HG03520 (cell line): ENCODE results near the gene ANKS1B.
"Not testable (repeated sequence)": the region's sequence is repeated elsewhere in the genome, so short reads cannot be mapped to it uniquely, and the experiment has no call there.

Experiments
- ATAC-seq: cut with Tn5 transposase; IDR thresholded peaks from one replicate; pipeline ENCODE4 v1.9.1; 2021; ENCODE audit warnings: mild to moderate bottlenecking, moderate library complexity; ENCODE audit not compliant: unreplicated experiment

Gene ANKS1B

GRCh38 chr12:99035803-99036202 is 948.9 kb downstream of the ANKS1B start:
- no peak for ATAC-seq

DNA sequence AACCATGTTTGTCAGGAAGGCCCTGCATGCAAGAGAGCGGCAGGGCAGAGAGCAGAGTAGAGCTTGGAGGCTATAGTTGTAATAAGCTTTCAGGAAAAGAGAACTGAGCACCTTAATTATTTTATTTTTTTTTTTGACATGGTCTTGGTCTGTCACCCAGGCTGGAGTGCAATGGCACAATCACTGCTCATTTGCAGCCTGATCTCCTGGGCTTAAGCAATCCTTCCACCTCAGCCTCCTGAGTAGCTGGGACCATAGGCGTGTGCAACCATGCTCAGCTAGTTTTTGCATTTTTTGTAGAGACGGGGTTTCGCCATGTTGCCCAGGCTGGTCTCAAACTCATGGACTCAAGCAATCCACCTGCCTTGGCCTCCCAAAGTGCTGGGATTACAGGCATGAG is 950.5 kb downstream of the ANKS1B start:
- not testable (repeated sequence) for ATAC-seq

DNA sequence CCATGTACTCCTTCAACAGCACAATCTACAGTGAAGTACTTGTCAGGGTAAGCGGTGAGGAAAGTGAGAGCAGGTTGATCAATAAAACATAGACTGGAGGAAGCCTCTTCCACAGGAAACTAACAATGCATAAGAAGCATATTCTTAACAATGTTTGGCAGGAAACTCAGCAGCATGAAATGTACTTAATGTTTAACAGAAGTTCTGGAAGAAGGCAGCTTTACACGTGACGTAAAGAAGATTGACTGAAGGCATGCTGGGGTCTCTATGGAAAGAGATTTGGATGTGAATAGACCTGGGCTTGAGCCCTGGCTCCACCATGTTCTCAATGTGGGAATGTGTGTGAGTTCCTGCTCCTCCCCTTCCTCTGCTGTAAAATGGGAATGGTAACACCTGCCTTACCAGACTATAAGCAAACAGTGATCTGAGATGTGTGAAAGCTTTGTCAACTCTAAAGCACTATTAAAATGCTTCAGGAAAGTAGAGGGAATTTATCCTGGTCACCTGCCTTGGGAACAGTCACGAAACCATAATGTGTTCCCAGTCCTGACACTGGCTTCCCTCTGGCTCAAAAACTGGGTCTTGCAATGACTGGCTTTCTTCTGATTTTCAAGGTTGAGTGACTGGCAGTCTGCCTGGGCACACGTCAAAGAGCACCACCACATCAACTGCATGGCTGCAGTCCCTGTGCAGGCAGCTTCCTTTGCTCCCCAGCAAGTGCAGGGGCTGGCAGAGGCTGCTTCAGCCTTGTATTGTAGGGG is 955.0 kb downstream of the ANKS1B start:
- no peak for ATAC-seq

- ATAC-seq: no peak
Observed at GRCh38 chr12:99027461-99027860, 957.3 kb downstream of the ANKS1B start.

GRCh38 chr12:99027055-99027393 is 957.7 kb downstream of the ANKS1B start:
- ATAC-seq: no peak

GRCh38 chr12:99026332-99027054 is 958.2 kb downstream of the ANKS1B start:
- peak; percentile 40 for ATAC-seq

- ATAC-seq: no peak
Observed at GRCh38 chr12:99024870-99025269, 959.9 kb downstream of the ANKS1B start.

- ATAC-seq: no peak
Observed at GRCh38 chr12:99024191-99024590, 960.5 kb downstream of the ANKS1B start.

GRCh38 chr12:99020871-99021270 is 963.9 kb downstream of the ANKS1B start:
- ATAC-seq: no peak

- no peak for ATAC-seq
Observed at GRCh38 chr12:99019798-99020197, 964.9 kb downstream of the ANKS1B start.

GRCh38 chr12:99017971-99018370 is 966.8 kb downstream of the ANKS1B start:
- ATAC-seq: no peak

DNA sequence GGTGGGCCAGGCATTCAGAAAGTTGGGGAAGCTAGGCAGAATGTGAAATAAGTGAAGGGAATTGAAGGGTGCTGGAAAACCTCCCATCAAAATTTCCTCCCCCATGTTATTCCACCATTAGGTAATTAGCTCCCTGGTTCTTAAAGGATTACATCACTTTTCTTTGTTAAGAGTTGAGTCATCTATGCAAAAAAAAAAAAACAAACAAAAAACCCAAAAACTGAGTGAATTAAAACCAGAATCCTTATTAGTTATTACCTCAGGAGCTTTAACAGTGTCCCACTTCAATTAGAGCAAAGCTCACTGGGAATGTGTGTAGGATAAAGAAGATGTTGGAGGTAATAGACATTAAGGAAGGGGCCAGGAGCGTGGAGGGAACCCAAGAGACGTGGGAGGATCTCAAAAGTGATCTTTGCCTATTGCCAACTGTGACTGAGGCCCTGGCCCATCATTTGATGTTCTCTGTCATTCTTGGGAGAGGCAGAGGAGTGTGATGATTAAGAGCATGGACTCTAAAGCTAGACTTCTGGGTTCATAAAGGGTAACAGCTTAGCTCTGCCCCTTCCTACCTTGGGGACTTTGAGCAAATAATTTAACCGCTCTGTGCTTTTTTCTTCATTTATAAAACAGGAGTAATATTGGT is 975.0 kb downstream of the ANKS1B start:
- ATAC-seq: no peak

DNA sequence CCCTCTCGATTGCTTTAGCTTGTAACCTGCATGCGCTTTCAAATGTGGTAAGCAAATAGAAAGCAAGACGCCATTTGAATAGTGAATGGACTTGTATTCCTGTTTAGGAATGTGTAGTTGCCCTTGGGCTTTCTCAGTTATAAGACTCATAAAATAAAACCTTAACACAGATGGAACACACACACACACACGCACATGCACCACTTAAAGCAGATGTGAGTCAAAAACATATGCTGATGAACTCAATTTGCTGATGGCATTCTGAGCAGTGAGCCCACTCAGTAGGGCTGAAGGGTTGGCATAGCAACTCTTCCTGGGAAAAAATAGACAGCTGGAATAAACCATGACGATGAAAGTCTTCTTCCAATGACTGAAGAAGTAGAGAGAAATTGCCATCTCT is 979.1 kb downstream of the ANKS1B start:
- no peak for ATAC-seq

DNA sequence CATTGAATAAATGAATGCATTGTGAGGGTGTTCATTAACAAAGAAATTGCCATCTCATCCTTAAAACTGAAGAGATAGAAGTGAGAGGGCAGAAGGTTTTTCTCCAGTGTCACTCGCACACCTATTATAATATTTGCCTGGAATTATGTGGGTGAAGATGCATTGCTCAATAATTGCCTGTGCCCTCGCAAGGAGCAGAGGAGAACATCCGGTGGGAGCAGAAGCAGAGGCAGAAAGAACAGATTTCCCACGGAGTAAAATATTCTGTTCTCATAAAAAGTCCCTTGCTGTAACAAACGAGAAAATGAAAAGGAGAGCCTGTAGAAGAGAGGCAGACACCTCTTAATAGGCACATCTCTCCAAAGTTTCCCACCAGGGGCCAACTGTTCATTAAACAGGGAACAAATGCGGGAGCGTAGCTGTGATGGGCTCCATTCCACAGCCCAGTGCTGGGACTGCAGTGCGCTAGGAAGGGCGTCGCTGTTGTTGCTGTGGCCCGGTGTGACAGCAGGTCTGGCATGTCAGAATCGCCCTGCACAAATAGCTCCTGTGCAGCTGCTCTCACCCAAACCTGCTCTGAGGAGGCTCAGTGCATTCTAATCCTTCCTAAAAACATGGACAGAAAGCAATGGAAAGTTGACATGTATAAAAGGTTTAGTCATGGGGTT is 979.8 kb downstream of the ANKS1B start:
- no peak for ATAC-seq

DNA sequence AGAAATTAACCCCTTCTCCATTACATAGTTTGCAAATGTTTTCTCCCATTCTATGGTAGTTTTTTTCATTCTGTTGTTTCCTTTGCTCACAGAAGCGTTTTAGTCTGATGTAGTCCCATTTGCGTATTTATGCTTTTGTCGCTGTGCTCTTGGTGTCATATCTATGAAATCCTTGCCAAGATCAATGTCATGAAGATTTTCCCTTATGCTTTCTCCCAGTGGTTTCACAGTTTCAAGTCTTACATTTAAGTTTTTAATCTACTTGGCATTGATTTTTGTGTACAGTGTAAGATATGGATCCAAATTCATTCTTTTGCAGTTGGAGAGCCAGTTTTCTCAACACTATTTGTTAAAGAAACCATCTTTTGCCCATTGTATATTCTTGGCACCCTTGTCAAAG is 982.0 kb downstream of the ANKS1B start:
- ATAC-seq: no peak

DNA sequence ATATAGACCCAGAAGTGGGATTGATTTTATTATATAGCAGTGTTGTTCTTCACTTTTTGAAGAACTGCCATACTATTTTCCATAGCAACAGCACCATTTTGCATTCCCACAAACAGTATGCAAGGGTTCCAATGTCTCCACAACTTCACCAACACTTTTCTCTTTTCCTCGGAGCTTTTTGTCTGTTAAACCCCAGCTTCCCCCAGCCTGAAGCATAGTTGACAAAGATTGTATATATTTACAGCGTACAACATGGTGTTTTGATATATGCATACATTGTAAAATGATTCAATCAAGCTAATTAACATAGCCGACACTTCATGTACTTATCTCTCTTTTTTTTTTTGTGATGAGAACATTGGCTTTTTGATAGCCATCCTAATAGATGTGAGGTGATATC is 982.6 kb downstream of the ANKS1B start:
- ATAC-seq: no peak

DNA sequence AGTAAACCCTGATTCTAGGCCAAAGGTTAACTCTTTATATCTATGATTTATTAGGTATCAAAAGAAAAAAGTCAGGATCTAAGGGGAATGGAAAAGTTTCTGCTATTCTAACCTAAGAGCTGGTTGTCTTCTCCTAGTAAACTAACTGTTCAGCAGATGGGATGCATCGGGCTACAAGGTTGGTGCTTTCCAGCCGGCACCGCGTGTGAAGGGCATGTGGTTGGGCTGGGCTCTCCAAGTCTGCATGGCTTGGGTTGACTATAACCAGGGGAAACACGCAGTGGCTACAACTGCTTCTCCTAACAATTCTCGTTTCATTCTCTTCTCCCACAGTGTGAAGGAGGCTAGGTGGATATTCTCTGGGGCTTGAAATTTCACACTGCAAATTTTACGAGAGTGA is 985.2 kb downstream of the ANKS1B start:
- no peak for ATAC-seq

DNA sequence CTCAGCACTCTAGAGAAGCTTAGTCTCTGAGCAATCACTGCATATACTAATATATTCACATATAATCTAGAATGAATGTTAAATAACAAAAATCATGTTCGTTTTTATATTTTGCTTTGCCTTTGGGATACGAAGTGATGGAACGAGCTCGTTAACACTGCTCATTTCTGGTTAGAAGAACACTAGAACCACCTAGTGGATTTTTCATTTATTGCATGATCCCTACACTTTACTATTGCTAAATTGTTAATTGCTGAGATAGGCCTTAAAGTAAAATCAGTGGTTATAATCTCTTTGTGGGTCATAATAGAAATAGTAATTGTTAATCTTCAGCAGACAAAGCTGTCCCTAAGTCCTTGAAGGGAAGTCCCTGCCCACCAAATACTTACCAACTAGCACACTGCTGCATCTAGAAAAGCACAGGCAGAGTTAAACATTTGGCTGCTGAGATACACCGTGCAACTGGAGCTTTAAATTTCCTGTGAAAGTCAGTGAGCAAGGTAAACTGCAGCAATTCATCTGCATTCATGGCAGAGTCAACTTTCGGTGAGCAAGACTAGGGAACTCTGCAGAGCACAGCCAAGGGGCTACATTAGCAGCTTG is 985.9 kb downstream of the ANKS1B start:
- peak; percentile 87 for ATAC-seq

DNA sequence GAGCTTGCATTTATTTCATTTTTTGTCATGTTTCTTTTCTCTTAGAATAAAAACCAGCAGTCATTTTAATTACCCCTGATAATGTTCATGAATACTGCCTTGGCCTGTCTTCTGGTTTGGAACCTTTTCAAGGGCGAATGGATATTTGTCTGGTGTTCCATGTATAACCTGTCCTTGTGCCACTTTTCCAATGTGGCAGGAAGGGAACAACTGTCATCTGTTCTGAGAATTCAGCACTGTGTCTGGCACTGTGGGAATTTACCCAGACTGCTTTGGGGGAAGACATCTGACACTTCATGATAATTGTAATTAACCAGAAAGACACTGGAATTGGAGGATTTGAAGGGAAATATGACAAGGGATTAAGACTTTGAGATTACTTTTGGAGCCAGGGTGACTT is 986.8 kb downstream of the ANKS1B start:
- no peak for ATAC-seq

DNA sequence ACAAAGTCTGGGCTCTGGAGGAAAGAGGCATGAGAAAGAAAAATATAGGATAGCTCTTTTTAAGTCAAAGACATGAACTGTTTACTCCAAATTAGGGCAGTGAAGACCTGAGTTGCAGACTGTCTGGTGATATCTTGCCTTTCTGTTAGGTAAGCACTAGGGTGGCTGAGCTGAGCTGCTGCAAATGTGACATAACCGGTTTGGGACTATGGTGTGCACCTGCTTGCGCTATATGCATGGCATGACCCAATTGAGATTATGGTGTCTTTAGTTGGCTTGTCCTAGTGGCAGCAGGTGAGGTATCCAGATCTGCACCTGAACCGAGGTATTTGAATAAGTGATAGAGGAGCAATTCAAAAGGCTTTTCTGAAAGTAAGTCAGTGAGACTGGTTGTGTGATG is 994.1 kb downstream of the ANKS1B start:
- no peak for ATAC-seq

DNA sequence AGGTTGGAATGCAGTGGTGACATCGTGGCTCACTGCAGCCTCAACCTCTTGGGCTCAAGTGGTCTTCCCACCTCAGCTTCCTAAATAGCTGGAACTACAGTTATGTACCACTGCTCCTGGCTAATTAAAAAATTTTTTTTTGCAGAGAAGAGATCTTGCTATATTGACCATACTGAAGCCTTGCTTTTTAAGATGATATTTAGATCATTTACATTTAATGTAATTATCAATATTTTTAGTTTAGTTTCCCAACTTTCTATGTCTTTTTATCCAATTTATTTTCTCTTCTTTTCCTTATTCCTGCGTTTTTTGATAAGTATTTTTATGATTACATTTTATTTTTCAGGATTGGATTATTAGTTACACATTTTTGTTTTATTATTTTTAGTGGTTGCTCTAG is 999.6 kb downstream of the ANKS1B start:
- ATAC-seq: no peak
